OCI-LY3 (cell line): ENCODE measurements around the gene SLC16A9.

Experiments used
- EZH2phosphoT487 ChIP-seq: fragments of 200-600 bp; shearing (Covaris generic); IDR thresholded peaks from 2 replicates; pipeline ENCODE4 v1.6.1; 2018; ENCODE audit warnings: antibody characterized with exemption, mixed run types, low read depth
- TF ChIP-seq, protein P1 (sequence below): fragments of 200-600, 300-600 bp; sonication (generic); IDR thresholded peaks from 2 replicates; pipeline ENCODE4 v1.5.1; 2014; ENCODE audit warnings: antibody characterized with exemption, low read length, low read depth

DNA sequence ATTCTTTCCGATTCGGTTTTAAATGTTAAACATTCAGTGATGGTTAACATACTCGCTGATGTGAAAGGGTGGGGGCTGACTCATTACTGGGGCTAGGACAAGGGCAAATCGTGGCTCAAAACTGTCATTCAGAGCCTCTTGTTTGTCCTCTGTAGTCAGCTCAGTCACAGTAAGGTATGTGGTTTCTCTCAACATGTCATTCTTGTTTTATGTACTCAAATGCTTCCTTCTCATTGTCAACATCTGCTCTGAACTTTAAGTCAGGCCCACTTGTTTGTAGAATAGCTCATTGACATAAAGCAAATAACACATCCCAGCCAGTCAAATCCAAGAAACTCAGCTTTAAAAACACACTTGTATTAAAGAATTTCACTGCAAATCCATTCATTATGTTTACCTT lies 7.3 kb downstream of the SLC16A9 start:
- TF ChIP-seq, protein P1, sequence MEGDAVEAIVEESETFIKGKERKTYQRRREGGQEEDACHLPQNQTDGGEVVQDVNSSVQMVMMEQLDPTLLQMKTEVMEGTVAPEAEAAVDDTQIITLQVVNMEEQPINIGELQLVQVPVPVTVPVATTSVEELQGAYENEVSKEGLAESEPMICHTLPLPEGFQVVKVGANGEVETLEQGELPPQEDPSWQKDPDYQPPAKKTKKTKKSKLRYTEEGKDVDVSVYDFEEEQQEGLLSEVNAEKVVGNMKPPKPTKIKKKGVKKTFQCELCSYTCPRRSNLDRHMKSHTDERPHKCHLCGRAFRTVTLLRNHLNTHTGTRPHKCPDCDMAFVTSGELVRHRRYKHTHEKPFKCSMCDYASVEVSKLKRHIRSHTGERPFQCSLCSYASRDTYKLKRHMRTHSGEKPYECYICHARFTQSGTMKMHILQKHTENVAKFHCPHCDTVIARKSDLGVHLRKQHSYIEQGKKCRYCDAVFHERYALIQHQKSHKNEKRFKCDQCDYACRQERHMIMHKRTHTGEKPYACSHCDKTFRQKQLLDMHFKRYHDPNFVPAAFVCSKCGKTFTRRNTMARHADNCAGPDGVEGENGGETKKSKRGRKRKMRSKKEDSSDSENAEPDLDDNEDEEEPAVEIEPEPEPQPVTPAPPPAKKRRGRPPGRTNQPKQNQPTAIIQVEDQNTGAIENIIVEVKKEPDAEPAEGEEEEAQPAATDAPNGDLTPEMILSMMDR: no peak
- TF ChIP-seq EZH2phosphoT487: no peak
